Keratinocyte (primary cell): ENCODE measurements around the gene HIRA. TPM values are rescaled to one million over a fixed set of nuclear protein-coding genes. Genes with fewer than 3 reads are reported as not detected.

Experiments
- DNase-seq: peaks from one replicate; pipeline ENCODE4 v3.0.0-alpha.2; 2011; ENCODE audit warnings: low read depth, missing footprints, low spot score
- FAIRE-seq: peaks from 2 replicates; lab custom pipeline; 2011; peaks lifted over from hg19 to GRCh38; lab: Jason Lieb, UNC
- H2AFZ ChIP-seq: 2 replicates; pipeline ENCODE4 v1.6.0; 2012; ENCODE audit warnings: low read length, control low read depth, inconsistent platforms; ENCODE audit not compliant: control insufficient read depth
- H3K27ac ChIP-seq: 2 replicates; pipeline ENCODE4 v1.5.1; 2011; ENCODE audit warnings: low read length; ENCODE audit not compliant: control insufficient read depth, insufficient read depth
- H3K27me3 ChIP-seq: 3 replicates; pipeline ENCODE4 v1.6.0; 2011; ENCODE audit warnings: low read length; ENCODE audit not compliant: control insufficient read depth, insufficient read depth; ENCODE audit errors: extremely low read depth
- H3K36me3 ChIP-seq, 2 experiments: 2 replicates in 1 of 2; 3 replicates in 1 of 2; pipeline ENCODE4 v1.5.1; 2011; ENCODE audit warnings: low read length in 2 of 2, mild to moderate bottlenecking in 1 of 2; ENCODE audit not compliant: control insufficient read depth in 2 of 2, insufficient read depth in 2 of 2; ENCODE audit errors: extremely low read depth in 1 of 2
- H3K4me1 ChIP-seq: 3 replicates; pipeline ENCODE4 v1.5.1; 2011; ENCODE audit warnings: low read length; ENCODE audit not compliant: control insufficient read depth, insufficient read depth; ENCODE audit errors: extremely low read depth
- H3K4me2 ChIP-seq: 3 replicates; pipeline ENCODE4 v1.6.0; 2011; ENCODE audit warnings: low read depth, low read length; ENCODE audit not compliant: control insufficient read depth, insufficient read depth; ENCODE audit errors: extremely low read depth
- H3K4me3 ChIP-seq, 3 experiments: fragments of 200-600 bp in 1 of 3; sonication (generic) in 1 of 3; 2 replicates in 2 of 3; 3 replicates in 1 of 3; pipeline ENCODE4 v1.5.1; 2011 to 2016; ENCODE audit warnings: low read length in 3 of 3, mild to moderate bottlenecking in 3 of 3, control low read depth in 2 of 3, inconsistent platforms in 1 of 3, low read depth in 1 of 3, mixed read lengths in 1 of 3, mixed run types in 1 of 3, moderate library complexity in 1 of 3; ENCODE audit not compliant: control insufficient read depth in 2 of 3, insufficient read depth in 2 of 3; ENCODE audit errors: extremely low read depth in 1 of 3
- H3K79me2 ChIP-seq: 2 replicates; pipeline ENCODE4 v1.6.0; 2012; ENCODE audit warnings: low read length; ENCODE audit not compliant: control insufficient read depth, insufficient read depth
- H3K9ac ChIP-seq: 3 replicates; pipeline ENCODE4 v1.6.0; 2011; ENCODE audit warnings: low read length; ENCODE audit not compliant: control insufficient read depth, insufficient read depth; ENCODE audit errors: extremely low read depth
- H3K9me1 ChIP-seq: 3 replicates; pipeline ENCODE4 v1.6.0; 2011; ENCODE audit warnings: low read length; ENCODE audit not compliant: control insufficient read depth, insufficient read depth; ENCODE audit errors: extremely low read depth
- H3K9me3 ChIP-seq: 2 replicates; pipeline ENCODE4 v1.5.1; 2012; ENCODE audit warnings: low read depth, low read length; ENCODE audit not compliant: control insufficient read depth
- H4K20me1 ChIP-seq: 3 replicates; pipeline ENCODE4 v1.6.0; 2011; ENCODE audit warnings: low read length; ENCODE audit not compliant: control insufficient read depth, insufficient read depth; ENCODE audit errors: extremely low read depth
- CTCF ChIP-seq, 3 experiments: IDR thresholded peaks in 1 of 3; conservative IDR thresholded peaks in 1 of 3; optimal IDR thresholded peaks in 1 of 3; 2 replicates in 2 of 3; 3 replicates in 1 of 3; pipeline versions ENCODE3 to v1.5.1; 2011; ENCODE audit warnings: low read length in 3 of 3, mild to moderate bottlenecking in 3 of 3, moderate library complexity in 2 of 3, control low read depth in 1 of 3, inconsistent platforms in 1 of 3; ENCODE audit not compliant: insufficient read depth in 2 of 3; ENCODE audit errors: extremely low read depth in 1 of 3
- EZH2 ChIP-seq: IDR thresholded peaks from one replicate; pipeline ENCODE4 v1.6.1; 2012; ENCODE audit warnings: inconsistent platforms, mild to moderate bottlenecking, low read length, moderate library complexity
- dilution Hi-C: fragments of 300-500 bp; cut with MboI; formaldehyde crosslinking; loops from one replicate; pipeline ENCODE4 v1.7.0; 2020; ENCODE audit warnings: low sequenced_read_pairs; ENCODE audit not compliant: extremely low pct_ligation_motif_present
- polyA plus RNA-seq, 5 experiments: library from polyadenylated mRNA; depleted of rRNA in 3 of 5; stranded (reverse) in 3 of 5; stranded (forward) in 1 of 5; unstranded in 1 of 5; fragments of >200 nt; gene quantifications; 1 replicate in 1 of 5; 2 replicates in 3 of 5; 3 replicates in 1 of 5; pipeline versions ENCODE4 v1.2.1 to v1.2.3, GENCODE V29; 2011 to 2012; ENCODE audit warnings: missing spikeins in 2 of 5, low read depth in 1 of 5, low replicate concordance in 1 of 5

The HIRA gene
- polyA plus RNA-seq, 1 donor (not counting 4 experiments of a cell fraction or from before 2014, with no cell fraction given), result 16.7 TPM

- Histone ChIP-seq H3K4me3 (no peak overlapping the region), H3K27ac (no peak overlapping the region), H3K4me2 (no peak overlapping the region), H3K9me3 (no peaks in the 10 kb centered on the region), H4K20me1 (no peaks in the 10 kb centered on the region), H3K36me3 (peaks cover 50 to 51% of the 10 kb centered on the region in 2 experiments), H3K79me2 (no peaks in the 10 kb centered on the region), H3K9ac (no peak overlapping the region), H3K4me1 (no peaks in the 10 kb centered on the region), H2AFZ (no peak overlapping the region), H3K27me3 (no peaks in the 10 kb centered on the region), H3K9me1 (no peaks in the 10 kb centered on the region)
- FAIRE-seq (no peak), DNase-seq (no peak)
- dilution Hi-C loops, result loop anchor here (10.0 kb wide), 1 partner anchor 60 kb away; the partner anchor contains the start of gene CLDN5
- TF ChIP-seq EZH2 (no peak), CTCF (optimal IDR thresholded peaks at IDR 0.05 in 1 of 3, IDR thresholded peaks at IDR 0.05 in 1 of 3, conservative IDR thresholded peaks at IDR 0.05 in 1 of 3; ENCODE audit: extremely low read depth in 1 of 3, insufficient read depth in 2 of 3, low read length in 3 of 3) (no peak)
These were observed 33.4 kb upstream of the HIRA start for GRCh38 chr22:19464975-19465374.

- H3K27ac ChIP-seq, result no peak overlapping the region
- no peaks in the 10 kb centered on the region for H3K4me1 ChIP-seq
- no peak overlapping the region for H2AFZ ChIP-seq
- no peaks in the 10 kb centered on the region for H3K27me3 ChIP-seq
- dilution Hi-C loops, result loop anchor here (10.0 kb wide), 1 partner anchor 60 kb away; the partner anchor contains the start of gene CLDN5
- H3K9ac ChIP-seq, result no peak overlapping the region
- H3K4me2 ChIP-seq, result no peak overlapping the region
- FAIRE-seq (no peak), DNase-seq (no peak)
- no peaks in the 10 kb centered on the region for H3K9me3 ChIP-seq
- H3K79me2 ChIP-seq, result no peaks in the 10 kb centered on the region
- H3K36me3 ChIP-seq, result peaks cover 46 to 49% of the 10 kb centered on the region in 2 experiments
- TF ChIP-seq CTCF (optimal IDR thresholded peaks at IDR 0.05 in 1 of 3, IDR thresholded peaks at IDR 0.05 in 1 of 3, conservative IDR thresholded peaks at IDR 0.05 in 1 of 3; ENCODE audit: extremely low read depth in 1 of 3, insufficient read depth in 2 of 3, low read length in 3 of 3), result no peak
- H3K4me3 ChIP-seq, result no peak overlapping the region
- no peaks in the 10 kb centered on the region for H3K9me1 ChIP-seq
- H4K20me1 ChIP-seq, result no peaks in the 10 kb centered on the region
These were observed 33.0 kb upstream of the HIRA start for GRCh38 chr22:19464546-19464945.
